ENCODE data around the gene KY. TPM values are rescaled to one million over a fixed set of nuclear protein-coding genes. Genes with fewer than 3 reads are reported as not detected.
"Not testable (repeated sequence)": the region's sequence is repeated elsewhere in the genome, so short reads cannot be mapped to it uniquely, and the experiment has no call there.

Gene KY
- polyA plus RNA-seq, 3 donors = 0.03 to 0.09 TPM; not detected in 1

- TF ChIP-seq CTCF (IDR thresholded peaks at IDR 0.05) = no peak
- Histone ChIP-seq H2AFZ (ENCODE audit: insufficient read depth, low read depth, low read length, poor library complexity, severe bottlenecking) (peak overlapping the region; percentile 39), H3K4me1 (ENCODE audit: control insufficient read depth in 1 of 2, insufficient read depth in 2 of 2, low read length in 2 of 2) (peaks cover 47 to 56% of the 10 kb centered on the region in 2 donors), H3K79me2 (ENCODE audit: insufficient read depth, low read length) (no peaks in the 10 kb centered on the region), H3K27ac (ENCODE audit: low read depth in 1 of 2, low read length in 2 of 2) (peak overlapping the region; percentile 46 to 63), H3K4me2 (replicated peaks; ENCODE audit: extremely low read depth, low read length, poor library complexity, severe bottlenecking) (peak overlapping the region; percentile 31), H3K27me3 (ENCODE audit: control insufficient read depth in 2 of 2, insufficient read depth in 2 of 2, low read length in 2 of 2) (no peaks in the 10 kb centered on the region), H3K9ac (ENCODE audit: insufficient read depth, low read length, poor library complexity, severe bottlenecking) (no peak overlapping the region), H3K4me3 (replicated peaks in 1 of 3; ENCODE audit: low read depth in 2 of 3, low read length in 3 of 3) (no peak overlapping the region), H3K9me3 (replicated peaks in 1 of 2; ENCODE audit: control insufficient read depth in 1 of 2, insufficient read depth in 1 of 2, low read length in 2 of 2) (no peaks in the 10 kb centered on the region), H3K36me3 (replicated peaks in 1 of 2; ENCODE audit: control insufficient read depth in 1 of 2, insufficient read depth in 2 of 2, low read length in 2 of 2) (no peaks in the 10 kb centered on the region), H4K20me1 (ENCODE audit: insufficient read depth, low read length) (no peaks in the 10 kb centered on the region)
- peak overlapping the region in 6 of 7 donors; percentile 74 to 86 (median 80) for H3K27ac Mint-ChIP-seq
- H3K4me3 Mint-ChIP-seq = peak overlapping the region in 1 of 2 donors; percentile 46
- peaks cover 64% of the 10 kb centered on the region for H3K4me1 Mint-ChIP-seq
- intact Hi-C loops (cut with micrococcal nuclease) = no loop called here
- H3K9me3 Mint-ChIP-seq = peaks cover 0 to 4% (median 0%) of the 10 kb centered on the region in 7 donors
- peaks cover 0 to 1% (median 0%) of the 10 kb centered on the region in 3 donors for H3K27me3 Mint-ChIP-seq (ENCODE audit: low read depth in 3 of 3)
- 33% methylated on average over 3 of the region's 10 CpGs for whole genome bisulfite sequencing (ENCODE audit: insufficient coverage)
- peaks cover 0 to 2% of the 10 kb centered on the region in 2 donors for H3K36me3 Mint-ChIP-seq
- DNase-seq = peak; percentile 46 to 61 (median 52)
These were observed 51.9 kb downstream of the KY start for GRCh38 chr3:134598763-134599545.

GRCh38 chr3:134597390-134597970 lies 53.3 kb downstream of the KY start:
- no peak overlapping the region for H3K4me3 Mint-ChIP-seq

GRCh38 chr3:134594986-134595385 lies 55.8 kb downstream of the KY start:
- H3K27me3 Mint-ChIP-seq (ENCODE audit: low read depth in 3 of 3); H3K4me3 Mint-ChIP-seq; H3K4me3 ChIP-seq (replicated peaks in 1 of 3; ENCODE audit: low read depth in 2 of 3, low read length in 3 of 3); H3K9me3 ChIP-seq (replicated peaks in 1 of 2; ENCODE audit: control insufficient read depth in 1 of 2, insufficient read depth in 1 of 2, low read length in 2 of 2); H3K36me3 Mint-ChIP-seq; H3K79me2 ChIP-seq (ENCODE audit: insufficient read depth, low read length); H3K9me3 Mint-ChIP-seq; H3K27me3 ChIP-seq (ENCODE audit: control insufficient read depth in 2 of 2, insufficient read depth in 2 of 2, low read length in 2 of 2); H4K20me1 ChIP-seq (ENCODE audit: insufficient read depth, low read length); H3K36me3 ChIP-seq (replicated peaks in 1 of 2; ENCODE audit: control insufficient read depth in 1 of 2, insufficient read depth in 2 of 2, low read length in 2 of 2); H3K9ac ChIP-seq (ENCODE audit: insufficient read depth, low read length, poor library complexity, severe bottlenecking); H3K4me2 ChIP-seq (replicated peaks; ENCODE audit: extremely low read depth, low read length, poor library complexity, severe bottlenecking); intact Hi-C loops (cut with micrococcal nuclease): not testable (repeated sequence)
- peaks cover 41 to 43% of the 10 kb centered on the region in 2 donors for H3K4me1 ChIP-seq (ENCODE audit: control insufficient read depth in 1 of 2, insufficient read depth in 2 of 2, low read length in 2 of 2)
- WGBS (ENCODE audit: insufficient coverage) = no CpG with 5 or more reads among the region's 3 CpGs
- peak overlapping the region; percentile 7 for H2AFZ ChIP-seq (ENCODE audit: insufficient read depth, low read depth, low read length, poor library complexity, severe bottlenecking)
- H3K27ac Mint-ChIP-seq = peak overlapping the region; percentile 44 to 92 (median 82)
- H3K4me1 Mint-ChIP-seq = peaks cover 43% of the 10 kb centered on the region
- peak overlapping the region; percentile 8 to 64 for H3K27ac ChIP-seq (ENCODE audit: low read depth in 1 of 2, low read length in 2 of 2)
- DNase-seq = peak; percentile 30 to 53 (median 35)

More at GRCh38 chr3:134597390-134597970, 53.3 kb downstream of the KY start:
- Histone ChIP-seq H2AFZ (ENCODE audit: insufficient read depth, low read depth, low read length, poor library complexity, severe bottlenecking) (no peak overlapping the region), H3K36me3 (replicated peaks in 1 of 2; ENCODE audit: control insufficient read depth in 1 of 2, insufficient read depth in 2 of 2, low read length in 2 of 2) (no peaks in the 10 kb centered on the region), H3K27me3 (ENCODE audit: control insufficient read depth in 2 of 2, insufficient read depth in 2 of 2, low read length in 2 of 2) (no peaks in the 10 kb centered on the region), H3K9me3 (replicated peaks in 1 of 2; ENCODE audit: control insufficient read depth in 1 of 2, insufficient read depth in 1 of 2, low read length in 2 of 2) (no peaks in the 10 kb centered on the region), H3K79me2 (ENCODE audit: insufficient read depth, low read length) (no peaks in the 10 kb centered on the region), H3K4me1 (ENCODE audit: control insufficient read depth in 1 of 2, insufficient read depth in 2 of 2, low read length in 2 of 2) (peaks cover 41 to 44% of the 10 kb centered on the region in 2 donors), H4K20me1 (ENCODE audit: insufficient read depth, low read length) (no peaks in the 10 kb centered on the region), H3K9ac (ENCODE audit: insufficient read depth, low read length, poor library complexity, severe bottlenecking) (no peak overlapping the region), H3K27ac (ENCODE audit: low read depth in 1 of 2, low read length in 2 of 2) (peak overlapping the region; percentile 1 to 65), H3K4me3 (replicated peaks in 1 of 3; ENCODE audit: low read depth in 2 of 3, low read length in 3 of 3) (no peak overlapping the region), H3K4me2 (replicated peaks; ENCODE audit: extremely low read depth, low read length, poor library complexity, severe bottlenecking) (no peak overlapping the region)
- DNase-seq = peak; percentile 33 to 52 (median 43)
- H3K27ac Mint-ChIP-seq = peak overlapping the region; percentile 8 to 84 (median 40)
- peaks cover 0 to 4% (median 2%) of the 10 kb centered on the region in 7 donors for H3K9me3 Mint-ChIP-seq
- no peak for TF ChIP-seq CTCF (IDR thresholded peaks at IDR 0.05)
- 68% methylated on average over 2 of the region's 2 CpGs for WGBS (ENCODE audit: insufficient coverage)
- intact Hi-C loops (cut with micrococcal nuclease) = no loop called here
- peaks cover 50% of the 10 kb centered on the region for H3K4me1 Mint-ChIP-seq
- H3K36me3 Mint-ChIP-seq = peaks cover 0 to 2% of the 10 kb centered on the region in 2 donors
- peaks cover 0 to 1% (median 0%) of the 10 kb centered on the region in 3 donors for H3K27me3 Mint-ChIP-seq (ENCODE audit: low read depth in 3 of 3)

Data from CD14-positive monocyte (primary cell).